Endothelial cell of umbilical vein (primary cell): ENCODE measurements around the gene REEP3. TPM values are rescaled to one million over a fixed set of nuclear protein-coding genes. Genes with fewer than 3 reads are reported as not detected.

Experiments used
- BruUV-seq: library from RNA; stranded (reverse); fragments of 400-500 nt; replicated peaks from 2 replicates; lab custom pipeline; 2021; lab: Mats Ljungman, UMichigan
- CTCF ChIA-PET: fragments of 300-600, 350-600 bp; sonication (Branson Sonifier 250); formaldehyde crosslinking; loops from one replicate; lab custom pipeline; 2021; ENCODE audit warnings: antibody characterized with exemption, inconsistent platforms; lab: Charles Lee
- POLR2A ChIA-PET: fragments of 300-600, 350-600 bp; sonication (Branson Sonifier 250); formaldehyde crosslinking; loops from one replicate; lab custom pipeline; 2021; ENCODE audit warnings: antibody characterized with exemption, inconsistent platforms; lab: Charles Lee
- DNase-seq: peaks from one replicate; pipeline ENCODE4 v3.0.0-alpha.2; 2011; ENCODE audit warnings: low read depth, low spot score
- FAIRE-seq: peaks from 2 replicates; lab custom pipeline; 2011; peaks lifted over from hg19 to GRCh38; lab: Jason Lieb, UNC
- H2AFZ ChIP-seq: 2 replicates; pipeline ENCODE4 v1.6.0; 2012; ENCODE audit warnings: low read depth, low read length, control low read depth, inconsistent platforms
- H3K27ac ChIP-seq: 2 replicates; pipeline ENCODE4 v1.5.1; 2011; ENCODE audit warnings: low read depth, mild to moderate bottlenecking, control low read depth, low read length, moderate library complexity; ENCODE audit not compliant: insufficient read depth
- H3K27me3 ChIP-seq, 2 experiments: 2 replicates each; pipeline versions ENCODE4 v1.6.0 to v1.6.1; 2011; ENCODE audit warnings: low read length in 2 of 2, mixed read lengths in 1 of 2; ENCODE audit not compliant: control insufficient read depth in 2 of 2, insufficient read depth in 2 of 2
- H3K36me3 ChIP-seq, 2 experiments: 2 replicates in 1 of 2; 3 replicates in 1 of 2; pipeline ENCODE4 v1.5.1; 2011; ENCODE audit warnings: low read length in 2 of 2, mild to moderate bottlenecking in 1 of 2, moderate library complexity in 1 of 2; ENCODE audit not compliant: control insufficient read depth in 2 of 2, insufficient read depth in 2 of 2; ENCODE audit errors: extremely low read depth in 1 of 2
- H3K4me1 ChIP-seq: 3 replicates; pipeline ENCODE4 v1.5.1; 2011; ENCODE audit warnings: mild to moderate bottlenecking, low read length; ENCODE audit not compliant: control insufficient read depth, insufficient read depth; ENCODE audit errors: extremely low read depth
- H3K4me2 ChIP-seq: 2 replicates; pipeline ENCODE4 v1.6.1; 2011; ENCODE audit warnings: low read length, control low read depth, mixed read lengths; ENCODE audit not compliant: insufficient read depth
- H3K4me3 ChIP-seq, 3 experiments: fragments of 200-600 bp in 1 of 3; sonication (generic), shearing (Covaris generic) in 1 of 3; replicated peaks in 1 of 3; 2 replicates each; pipeline ENCODE4 v1.5.1; 2011 to 2016; ENCODE audit warnings: control low read depth in 3 of 3, low read length in 3 of 3, mild to moderate bottlenecking in 2 of 3, inconsistent platforms in 1 of 3, low read depth in 1 of 3, moderate library complexity in 1 of 3; ENCODE audit not compliant: insufficient read depth in 1 of 3
- H3K79me2 ChIP-seq: 2 replicates; pipeline ENCODE4 v1.6.0; 2012; ENCODE audit warnings: low read length, inconsistent platforms; ENCODE audit not compliant: control insufficient read depth, insufficient read depth
- H3K9ac ChIP-seq: replicated peaks from 2 replicates; pipeline ENCODE3; 2011; ENCODE audit warnings: low read length, control low read depth; ENCODE audit not compliant: insufficient read depth; ENCODE audit errors: extremely low read depth
- H3K9me1 ChIP-seq: replicated peaks from 3 replicates; pipeline ENCODE4 v1.6.0; 2011; ENCODE audit warnings: mild to moderate bottlenecking, low read length; ENCODE audit not compliant: control insufficient read depth, insufficient read depth; ENCODE audit errors: extremely low read depth
- H3K9me3 ChIP-seq: replicated peaks from 2 replicates; pipeline ENCODE4 v1.5.1; 2012; ENCODE audit warnings: low read length, inconsistent platforms; ENCODE audit not compliant: control insufficient read depth, insufficient read depth
- H4K20me1 ChIP-seq: replicated peaks from 2 replicates; pipeline ENCODE3; 2011; ENCODE audit warnings: mild to moderate bottlenecking, low read length; ENCODE audit not compliant: control insufficient read depth, insufficient read depth; ENCODE audit errors: extremely low read depth
- EZH2 ChIP-seq: IDR thresholded peaks from 2 replicates; pipeline ENCODE4 v1.6.1; 2012; ENCODE audit warnings: borderline replicate concordance, low read depth, mild to moderate bottlenecking, moderate library complexity, low read length, inconsistent platforms; ENCODE audit not compliant: severe bottlenecking
- FOS ChIP-seq: IDR thresholded peaks from 2 replicates; pipeline ENCODE4 v1.6.1; 2011; ENCODE audit warnings: mild to moderate bottlenecking, low read length, moderate library complexity, borderline replicate concordance; ENCODE audit not compliant: insufficient read depth
- GATA2 ChIP-seq: IDR thresholded peaks from 2 replicates; pipeline ENCODE4 v1.7.0; 2011; ENCODE audit warnings: low read depth, mild to moderate bottlenecking, moderate library complexity, mixed read lengths, low read length; ENCODE audit not compliant: insufficient read length, insufficient read depth
- JUN ChIP-seq: IDR thresholded peaks from 2 replicates; pipeline ENCODE4 v1.6.1; 2011; ENCODE audit warnings: borderline replicate concordance, low read depth; ENCODE audit not compliant: insufficient read length, insufficient read depth
- MYC ChIP-seq: IDR thresholded peaks from one replicate; pipeline ENCODE4 v1.6.1; 2011; ENCODE audit warnings: mild to moderate bottlenecking, low read depth, low read length
- POLR2A ChIP-seq: IDR thresholded peaks from 2 replicates; pipeline ENCODE4 v1.6.1; 2012; ENCODE audit warnings: low read depth, mild to moderate bottlenecking, control low read depth, low read length
- POLR2AphosphoS5 ChIP-seq: IDR thresholded peaks from 2 replicates; pipeline ENCODE4 v1.6.1; 2012; ENCODE audit warnings: low read depth, mild to moderate bottlenecking, control low read depth, low read length, moderate library complexity; ENCODE audit not compliant: insufficient read depth
- dilution Hi-C: fragments of 300-500 bp; cut with MboI; formaldehyde crosslinking; loops from one replicate; pipeline ENCODE4 v1.15.0; 2019; ENCODE audit warnings: low sequenced_read_pairs; ENCODE audit not compliant: extremely low pct_ligation_motif_present
- intact Hi-C: fragments of 100-400 bp; cut with micrococcal nuclease; formaldehyde crosslinking; loops from one replicate; pipeline ENCODE4 v1.10.0; 2022
- polyA plus RNA-seq, 4 experiments: library from polyadenylated mRNA; depleted of rRNA in 3 of 4; stranded (reverse) in 3 of 4; unstranded in 1 of 4; fragments of >200 nt; gene quantifications; 2 replicates each; pipeline versions ENCODE4 v1.2.1 to v1.2.3, GENCODE V29; 2011 to 2012; ENCODE audit warnings: missing spikeins in 1 of 4
- total RNA-seq: library from RNA; stranded (reverse); gene quantifications from 2 replicates; pipeline ENCODE4 v1.2.3, GENCODE V29; 2021
- TF ChIP-seq, protein P1 (sequence below): IDR thresholded peaks from 2 replicates; pipeline ENCODE4 v1.6.1; 2011; ENCODE audit not compliant: insufficient read depth, insufficient read length
- TF ChIP-seq, protein P2 (sequence below), 2 donors: IDR thresholded peaks; 1 replicate in 1 of 2; 2 replicates in 1 of 2; pipeline ENCODE4 v1.5.1; 2011; ENCODE audit warnings: low read length in 2 of 2, mild to moderate bottlenecking in 2 of 2, moderate library complexity in 2 of 2, control low read depth in 1 of 2, inconsistent platforms in 1 of 2, low read depth in 1 of 2; ENCODE audit not compliant: insufficient read depth in 1 of 2; ENCODE audit errors: extremely low read depth in 1 of 2

The REEP3 gene
- total and polyA plus RNA-seq, 2 donors (not counting 3 experiments of a cell fraction or from before 2014, with no cell fraction given), result 12.3 to 48.3 TPM

DNA sequence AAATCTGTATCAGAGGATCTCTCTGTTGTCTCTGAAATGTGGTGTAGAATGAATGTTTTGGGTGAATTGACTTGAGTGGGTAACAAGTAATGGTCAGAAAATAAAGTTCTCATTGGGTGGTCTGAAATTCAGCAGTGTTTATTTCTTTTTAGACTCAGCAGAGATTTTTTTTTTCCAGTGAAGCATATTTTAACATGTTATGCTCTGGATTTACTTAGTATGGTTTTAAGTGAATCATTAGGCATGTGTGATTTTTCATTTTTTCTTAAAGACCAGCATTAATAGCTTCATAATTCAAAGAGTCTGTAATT is 63.5 kb downstream of the REEP3 start:
- intact Hi-C loops (no loop called here), dilution Hi-C loops (no loop called here)
- DNase-seq, result no peak
- no peak for TF ChIP-seq POLR2AphosphoS5
- no peak for TF ChIP-seq FOS
- TF ChIP-seq, protein P1, sequence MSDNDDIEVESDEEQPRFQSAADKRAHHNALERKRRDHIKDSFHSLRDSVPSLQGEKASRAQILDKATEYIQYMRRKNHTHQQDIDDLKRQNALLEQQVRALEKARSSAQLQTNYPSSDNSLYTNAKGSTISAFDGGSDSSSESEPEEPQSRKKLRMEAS, result no peak
- no peak for TF ChIP-seq EZH2
- TF ChIP-seq GATA2, result no peak
- TF ChIP-seq, protein P2, sequence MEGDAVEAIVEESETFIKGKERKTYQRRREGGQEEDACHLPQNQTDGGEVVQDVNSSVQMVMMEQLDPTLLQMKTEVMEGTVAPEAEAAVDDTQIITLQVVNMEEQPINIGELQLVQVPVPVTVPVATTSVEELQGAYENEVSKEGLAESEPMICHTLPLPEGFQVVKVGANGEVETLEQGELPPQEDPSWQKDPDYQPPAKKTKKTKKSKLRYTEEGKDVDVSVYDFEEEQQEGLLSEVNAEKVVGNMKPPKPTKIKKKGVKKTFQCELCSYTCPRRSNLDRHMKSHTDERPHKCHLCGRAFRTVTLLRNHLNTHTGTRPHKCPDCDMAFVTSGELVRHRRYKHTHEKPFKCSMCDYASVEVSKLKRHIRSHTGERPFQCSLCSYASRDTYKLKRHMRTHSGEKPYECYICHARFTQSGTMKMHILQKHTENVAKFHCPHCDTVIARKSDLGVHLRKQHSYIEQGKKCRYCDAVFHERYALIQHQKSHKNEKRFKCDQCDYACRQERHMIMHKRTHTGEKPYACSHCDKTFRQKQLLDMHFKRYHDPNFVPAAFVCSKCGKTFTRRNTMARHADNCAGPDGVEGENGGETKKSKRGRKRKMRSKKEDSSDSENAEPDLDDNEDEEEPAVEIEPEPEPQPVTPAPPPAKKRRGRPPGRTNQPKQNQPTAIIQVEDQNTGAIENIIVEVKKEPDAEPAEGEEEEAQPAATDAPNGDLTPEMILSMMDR (IDR thresholded peaks at IDR 0.05; ENCODE audit: extremely low read depth in 1 of 2, insufficient read depth in 1 of 2, low read depth in 1 of 2, low read length in 2 of 2), result no peak
- no peak for TF ChIP-seq POLR2A
- TF ChIP-seq MYC, result no peak
- TF ChIP-seq JUN, result no peak
- POLR2A ChIA-PET, result no interaction called here
- Histone ChIP-seq H3K4me2 (no peak overlapping the region), H3K79me2 (peaks cover 18% of the 10 kb centered on the region), H3K9me3 (no peaks in the 10 kb centered on the region), H3K9ac (no peak overlapping the region), H3K9me1 (peaks cover 2% of the 10 kb centered on the region), H2AFZ (no peak overlapping the region), H3K27me3 (no peaks in the 10 kb centered on the region), H4K20me1 (no peaks in the 10 kb centered on the region), H3K36me3 (no peaks in the 10 kb centered on the region), H3K27ac (no peak overlapping the region), H3K4me1 (peaks cover 5% of the 10 kb centered on the region), H3K4me3 (no peak overlapping the region)
- no peak for FAIRE-seq
- CTCF ChIA-PET, result interaction anchor here (0.6 to 1.0 kb wide), 2 partner anchors 20 to 79 kb away, joined by 3 read pairs; no protein-coding TSS in a partner anchor
- no TSS peak for BruUV-seq
